ENCODE data around the gene ATAD3A.
"Not testable (repeated sequence)": the region's sequence is repeated elsewhere in the genome, so short reads cannot be mapped to it uniquely, and the experiment has no call there.

ATAD3A gene

DNA sequence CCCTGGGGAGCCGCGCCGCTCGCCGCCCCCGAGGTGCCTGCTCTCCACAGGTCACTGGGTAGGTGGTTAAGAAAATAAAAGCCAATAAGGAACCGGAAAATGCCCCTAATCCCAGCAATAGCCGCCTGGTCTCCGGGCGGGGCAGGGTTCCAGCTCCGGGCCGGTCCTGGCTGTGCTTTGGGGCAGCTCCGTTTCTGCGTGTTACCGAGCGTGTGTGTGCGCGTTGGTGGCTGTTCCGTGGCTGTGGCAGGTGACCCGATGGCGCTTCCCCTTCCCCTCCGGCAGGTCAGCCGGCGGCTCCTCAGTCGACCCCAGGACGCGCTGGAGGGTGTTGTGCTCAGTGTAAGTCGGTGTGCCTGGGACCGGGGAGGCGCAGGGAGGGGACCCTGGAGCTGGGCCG, 11.3 kb downstream of the ATAD3A start:
- not testable (repeated sequence) for DNase-seq (ENCODE audit: low spot score)

DNA sequence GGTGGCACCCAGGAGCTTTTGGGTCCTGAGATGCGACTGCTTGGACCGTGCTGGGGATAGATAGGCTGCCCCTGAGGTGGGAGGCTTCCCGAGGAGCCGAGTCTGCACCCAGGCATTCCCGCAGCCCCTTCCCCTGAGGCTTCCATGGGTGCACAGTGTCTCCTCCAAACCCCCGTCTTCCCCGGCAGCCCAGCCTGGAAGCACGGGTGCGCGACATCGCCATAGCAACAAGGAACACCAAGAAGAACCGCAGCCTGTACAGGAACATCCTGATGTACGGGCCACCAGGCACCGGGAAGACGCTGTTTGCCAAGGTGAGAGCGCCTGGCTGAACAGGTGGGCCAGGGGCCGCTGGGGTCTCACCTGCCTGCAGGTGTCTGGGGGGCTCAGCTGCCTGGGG, 11.7 kb downstream of the ATAD3A start:
- not testable (repeated sequence) for DNase-seq (ENCODE audit: low spot score)

DNA sequence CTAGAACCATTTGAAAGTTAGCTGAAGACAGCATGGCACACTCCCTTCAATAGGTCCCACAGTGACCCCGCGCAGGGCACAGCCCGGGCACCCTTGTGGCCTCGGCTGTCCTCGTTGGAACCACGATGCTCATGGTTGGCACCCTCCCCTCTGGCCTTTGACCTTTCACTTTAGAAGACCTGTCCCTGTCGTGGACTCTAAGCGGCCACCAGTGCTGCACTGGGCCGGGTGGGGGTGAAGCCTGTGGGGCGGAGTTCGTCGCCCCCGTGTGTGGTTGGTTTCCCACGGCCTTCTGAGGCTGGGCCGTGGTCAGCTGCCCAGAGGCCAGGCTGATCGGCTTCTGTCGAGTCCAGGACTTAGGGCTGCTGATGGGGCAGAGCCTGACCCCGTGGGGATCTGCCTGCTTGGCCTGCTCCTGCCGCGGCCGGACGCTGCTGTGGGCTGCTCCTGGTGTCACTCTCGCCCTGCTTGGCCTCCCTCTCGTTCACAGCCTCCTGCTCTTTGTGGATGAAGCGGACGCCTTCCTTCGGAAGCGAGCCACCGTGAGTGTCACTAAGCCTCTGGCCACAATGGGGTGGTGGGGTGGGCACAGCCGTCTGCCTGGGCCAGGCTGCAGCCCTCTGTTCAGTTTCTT, 12.9 kb downstream of the ATAD3A start:
- not testable (repeated sequence) for DNase-seq (ENCODE audit: low spot score)

GRCh38 chr1:1526476-1526875, 14.5 kb downstream of the ATAD3A start:
- DNase-seq (ENCODE audit: low spot score) = not testable (repeated sequence)

DNA sequence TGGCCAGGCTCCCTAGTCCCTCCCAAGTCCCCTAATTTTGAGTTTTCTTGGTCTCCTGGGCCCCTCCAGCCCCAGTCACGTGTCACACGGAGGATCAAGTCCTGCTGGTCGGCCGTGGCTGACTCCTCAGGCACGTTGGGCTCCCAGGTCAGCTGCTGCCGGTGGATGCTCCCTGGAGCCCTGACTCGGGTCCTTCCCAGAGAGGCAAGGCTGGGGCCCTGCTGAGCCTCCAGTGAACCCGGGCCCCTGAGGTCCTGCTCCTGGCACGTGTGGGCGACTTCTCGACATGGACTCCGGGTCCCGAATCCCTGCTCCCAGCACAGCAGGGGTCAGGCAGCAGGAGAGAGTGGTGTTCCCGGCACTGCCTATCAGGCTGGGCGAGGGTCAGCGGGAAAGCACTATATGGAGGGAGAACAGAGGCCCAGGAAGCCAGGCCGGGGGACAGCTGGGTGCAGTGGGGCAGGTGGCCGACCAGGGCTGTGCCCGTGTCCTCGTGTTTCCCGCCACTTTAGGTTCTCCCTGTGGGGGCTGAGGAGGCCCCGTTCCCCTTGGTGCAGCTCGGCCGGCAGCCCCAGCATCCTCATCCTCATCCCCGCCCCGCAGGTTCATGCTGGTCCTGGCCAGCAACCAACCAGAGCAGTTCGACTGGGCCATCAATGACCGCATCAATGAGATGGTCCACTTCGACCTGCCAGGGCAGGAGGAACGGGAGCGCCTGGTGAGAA, 15.3 kb downstream of the ATAD3A start:
- DNase-seq (ENCODE audit: low spot score) = no peak

DNA sequence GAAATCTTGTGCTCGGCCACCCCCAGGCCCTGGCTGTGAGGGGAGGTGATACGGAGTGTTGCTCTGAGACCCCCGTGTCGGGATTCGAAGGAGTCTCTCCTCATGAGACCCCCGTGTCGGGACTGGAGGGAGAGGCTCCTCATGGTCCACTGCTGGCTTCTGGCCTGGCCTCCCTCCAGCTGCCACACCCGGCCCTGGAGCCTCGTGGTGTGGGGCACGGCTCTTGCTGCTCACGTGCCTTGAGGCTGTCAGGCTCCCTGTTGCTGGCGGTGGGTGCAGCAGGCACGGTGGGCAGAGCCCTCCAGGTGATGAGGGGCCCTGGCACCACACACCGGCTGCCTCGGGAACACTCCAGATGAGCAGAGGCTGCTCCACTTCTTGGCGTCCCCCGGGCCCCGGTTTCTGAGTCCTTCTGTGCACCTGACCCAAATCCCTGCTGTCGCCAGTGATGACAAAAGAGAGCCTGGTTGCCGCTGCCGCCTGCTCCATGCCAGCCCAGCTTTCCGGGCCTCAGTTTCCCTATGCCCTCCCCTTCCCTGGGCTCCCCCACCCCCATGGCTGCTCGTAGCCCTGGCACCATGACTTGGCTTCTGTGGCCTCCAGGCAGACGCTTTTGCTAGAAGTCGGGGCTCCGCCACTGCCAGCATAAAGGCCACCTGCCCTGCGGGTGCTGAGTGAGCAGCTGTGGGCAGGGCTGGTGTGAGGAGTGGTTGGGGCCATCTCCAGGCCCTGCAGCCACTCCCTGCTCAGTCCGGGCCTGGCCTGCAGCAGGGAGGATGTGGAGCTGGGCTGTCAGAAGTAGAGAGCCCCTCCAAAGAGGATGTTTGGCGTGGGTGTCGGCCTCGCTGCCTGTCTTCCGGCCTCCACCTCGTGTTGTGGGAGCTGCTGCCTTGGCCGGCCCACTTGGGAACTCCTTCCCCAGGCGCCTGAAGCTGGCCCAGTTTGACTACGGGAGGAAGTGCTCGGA, 16.6 kb downstream of the ATAD3A start:
- no peak for DNase-seq (ENCODE audit: low spot score)

DNA sequence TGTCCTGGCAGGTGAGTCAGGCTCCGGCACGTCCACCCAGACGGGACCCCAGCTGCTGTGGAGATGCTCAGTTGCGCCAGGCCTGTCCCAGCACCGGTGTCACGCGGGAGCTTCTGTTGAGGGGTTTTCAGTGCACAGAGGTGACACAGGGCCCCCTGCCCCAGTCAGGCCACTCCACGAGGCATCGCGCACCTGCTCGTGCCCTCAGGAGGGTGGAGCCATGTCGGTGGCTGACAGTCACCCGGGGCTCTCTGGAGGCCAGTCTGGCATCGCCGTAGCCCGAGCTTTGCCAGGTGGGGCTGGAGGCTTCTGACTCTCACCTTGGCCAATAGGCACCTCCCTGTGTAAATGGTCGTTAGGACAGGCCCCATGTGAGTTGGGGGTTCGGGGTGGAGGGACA, 17.4 kb downstream of the ATAD3A start:
- DNase-seq (ENCODE audit: low spot score) = no peak

DNA sequence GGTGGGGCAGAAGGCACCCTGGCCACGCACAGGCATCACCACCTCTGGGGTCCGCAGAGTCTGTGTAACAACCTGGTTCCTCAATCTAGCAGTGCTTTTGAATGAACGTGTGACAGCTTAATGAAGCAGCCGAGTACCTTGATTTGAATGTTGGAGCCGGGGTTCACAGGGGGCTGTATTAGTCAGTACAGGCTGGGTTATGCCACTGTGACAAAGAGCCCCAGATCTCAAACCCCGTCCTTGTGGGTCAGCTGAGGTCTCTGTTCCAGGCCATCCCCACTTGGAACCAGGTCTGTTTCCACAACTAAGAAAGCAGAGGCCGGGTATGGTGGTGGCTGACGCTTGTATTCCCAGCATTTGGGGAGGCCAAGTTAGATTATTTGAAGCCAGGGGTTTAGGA, 18.0 kb downstream of the ATAD3A start:
- no peak for DNase-seq (ENCODE audit: low spot score)

DNA sequence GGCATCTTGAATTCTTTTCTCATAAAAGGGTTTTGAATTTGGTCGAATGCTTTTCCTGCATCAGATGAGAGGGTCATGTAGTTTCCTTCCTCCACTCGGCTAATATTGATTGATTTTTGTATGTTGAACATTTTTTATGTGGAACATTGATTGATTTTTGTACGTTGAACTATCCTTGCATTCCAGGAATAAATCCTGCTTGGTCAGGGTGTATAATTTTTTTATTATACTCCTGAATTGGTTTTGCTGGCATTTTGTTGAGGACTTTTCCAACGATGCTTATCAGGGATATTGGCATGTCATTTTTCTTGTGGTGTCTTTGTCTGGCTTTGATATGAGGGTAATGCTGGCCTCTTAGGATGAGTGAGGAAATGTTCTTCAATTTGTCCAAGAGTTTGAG, 20.0 kb downstream of the ATAD3A start:
- no peak for DNase-seq (ENCODE audit: low spot score)

- DNase-seq (ENCODE audit: low spot score) = not testable (repeated sequence)
Observed at GRCh38 chr1:1533176-1533893, 21.4 kb downstream of the ATAD3A start.

GRCh38 chr1:1533894-1534291, 21.9 kb downstream of the ATAD3A start:
- DNase-seq (ENCODE audit: low spot score) = not testable (repeated sequence)

DNA sequence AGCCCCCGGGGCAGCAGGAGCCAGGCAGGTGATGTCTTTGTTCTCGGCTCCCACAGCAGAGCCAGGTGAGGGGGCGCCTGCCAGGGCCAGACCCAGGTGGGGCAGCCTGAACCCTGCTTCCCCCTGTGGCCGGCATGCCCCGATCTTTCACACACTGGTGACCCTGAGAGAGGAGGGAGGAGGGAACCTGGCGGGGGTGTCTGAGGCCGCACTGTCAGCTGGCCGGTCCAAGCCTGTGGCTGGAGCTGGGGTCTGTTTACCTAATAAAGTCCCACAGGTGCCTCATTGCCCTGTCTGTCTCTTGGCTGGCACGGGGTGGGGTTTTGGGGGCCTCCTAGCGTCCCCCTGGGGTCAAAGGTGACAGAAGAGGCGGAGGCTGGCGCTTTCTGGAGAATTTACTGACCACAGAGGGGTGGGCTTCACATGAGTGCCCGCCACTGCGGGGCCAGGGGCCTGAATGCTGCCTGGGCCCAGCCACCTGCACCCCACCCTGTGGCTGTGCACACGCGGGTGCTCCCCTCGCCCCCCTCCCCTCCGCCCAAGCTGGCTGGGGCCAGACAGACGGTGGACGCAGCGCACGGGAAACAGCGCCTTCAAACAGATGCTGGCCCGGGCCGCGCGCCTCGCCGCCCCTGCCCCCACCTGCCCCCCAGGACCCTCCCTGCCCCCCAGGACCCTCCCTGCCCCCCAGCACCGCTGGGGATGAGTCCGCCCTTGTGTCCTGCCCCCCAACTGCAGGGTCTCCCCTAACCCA, 22.6 kb downstream of the ATAD3A start:
- DNase-seq (ENCODE audit: low spot score) = no peak

DNA sequence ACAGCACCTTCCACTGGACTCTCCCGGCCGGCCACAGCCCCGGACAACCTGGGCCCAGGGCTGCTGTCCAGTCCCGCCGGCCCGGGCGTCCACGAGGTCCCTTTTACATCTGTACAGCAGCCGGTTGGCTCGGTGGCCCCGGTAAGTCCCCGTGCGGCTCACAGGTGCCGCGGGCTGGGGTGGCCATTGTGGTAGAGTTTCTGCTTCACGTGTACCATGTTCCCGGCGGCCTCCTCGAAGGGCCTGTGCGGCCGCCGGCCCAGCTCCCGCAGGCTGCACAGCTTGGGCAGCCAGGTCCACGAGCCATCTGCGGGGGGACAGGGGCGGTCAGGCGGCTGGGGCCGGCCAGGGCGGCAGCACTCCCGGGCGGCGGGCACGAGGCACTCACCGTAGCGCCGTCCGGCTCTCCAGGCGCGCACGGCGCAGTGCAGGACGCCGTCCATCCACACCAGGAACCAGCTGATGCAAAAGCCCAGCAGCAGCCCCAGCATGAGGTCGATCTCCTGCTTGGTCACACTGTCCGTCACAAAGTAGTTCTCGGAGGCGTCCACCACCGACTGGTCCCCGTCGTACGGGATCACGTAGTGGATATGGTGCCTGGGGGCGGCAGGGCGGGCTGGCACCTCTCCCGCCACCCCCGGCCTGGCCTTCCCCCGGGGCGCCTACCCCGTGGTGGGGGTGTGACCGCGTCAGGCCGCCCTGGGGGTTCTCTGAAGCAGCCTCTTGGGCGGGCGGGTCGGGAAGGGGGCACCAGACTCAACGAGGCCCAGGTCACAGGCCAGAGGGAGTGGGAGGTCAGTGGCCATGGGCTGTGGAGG, 23.4 kb downstream of the ATAD3A start:
- no peak for DNase-seq (ENCODE audit: low spot score)

DNA sequence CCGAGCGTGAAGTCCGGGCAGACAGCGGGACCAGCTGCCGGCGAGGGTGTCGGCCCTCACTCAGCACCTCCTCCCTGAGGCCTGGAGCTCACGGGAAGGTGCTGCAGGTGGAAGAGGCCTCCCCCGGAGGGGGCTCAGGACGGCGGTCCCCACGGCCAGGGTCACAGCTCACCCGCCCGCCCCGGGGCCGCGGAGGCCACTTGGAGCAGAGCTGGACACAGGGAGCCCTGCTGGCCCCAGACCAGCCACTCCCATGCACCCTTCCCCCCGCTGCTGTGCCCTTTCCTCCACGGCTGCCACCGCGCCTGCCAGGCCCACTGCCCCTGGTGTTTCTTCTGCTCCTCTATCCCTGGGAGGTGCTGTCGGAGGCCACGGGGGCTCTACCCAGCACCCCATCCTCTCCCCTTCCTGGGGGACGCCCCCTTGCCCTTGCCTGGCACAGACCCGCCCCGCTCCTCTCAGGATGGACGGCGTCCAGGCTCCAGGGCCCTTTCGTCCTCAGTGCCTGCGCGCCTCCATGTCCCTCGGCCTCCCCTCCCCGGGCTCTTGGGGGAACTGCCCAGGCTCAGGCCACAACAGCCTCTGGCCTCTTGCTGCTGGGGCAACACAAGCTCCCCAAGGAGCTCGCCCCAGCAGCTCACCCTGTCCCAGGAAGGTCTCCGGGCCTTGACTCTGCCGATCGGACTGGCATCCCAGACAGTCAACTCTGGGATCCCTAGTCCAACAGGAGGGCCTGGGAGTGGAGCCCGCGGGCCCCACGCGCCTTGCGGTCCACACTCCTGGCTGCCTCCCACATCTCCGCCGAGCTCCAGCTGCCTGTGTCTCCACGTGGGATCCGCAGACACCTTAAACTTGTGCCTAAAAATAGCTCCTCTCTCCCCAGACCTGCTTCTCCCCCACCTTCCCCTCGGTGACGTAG, 24.3 kb downstream of the ATAD3A start:
- no peak for DNase-seq (ENCODE audit: low spot score)

DNA sequence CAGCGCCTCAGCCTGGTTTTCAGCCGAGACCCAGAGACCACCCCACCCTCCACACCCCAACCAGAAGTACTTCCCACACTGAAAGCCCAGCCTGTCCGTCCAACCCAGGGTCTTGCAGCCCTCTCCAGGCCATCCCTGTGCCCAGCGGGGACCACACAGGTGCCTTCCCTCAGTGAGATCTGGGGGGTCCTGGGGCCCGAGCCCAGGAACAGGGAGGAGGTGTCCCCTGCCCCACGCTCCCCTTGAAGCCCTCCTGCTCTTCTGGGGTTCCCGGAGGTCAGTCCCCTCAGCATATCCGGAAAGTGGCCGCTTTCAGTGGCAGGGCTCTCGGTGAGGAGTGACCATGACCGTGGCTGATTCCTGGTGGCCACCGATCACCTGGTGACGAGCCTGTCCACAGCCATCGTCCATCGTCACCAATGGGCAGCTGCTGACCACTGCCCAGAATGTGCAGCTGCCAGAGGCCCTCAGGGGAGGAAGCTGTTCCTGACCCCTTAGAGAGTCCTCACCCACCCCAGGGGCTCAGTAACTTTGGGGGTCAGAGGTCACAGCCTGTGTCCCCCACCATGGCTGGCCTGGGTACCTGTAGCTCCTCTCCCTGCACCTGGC, 25.1 kb downstream of the ATAD3A start:
- no peak for DNase-seq (ENCODE audit: low spot score)

- no peak for DNase-seq (ENCODE audit: low spot score)
Observed at GRCh38 chr1:1537626-1538250, 25.8 kb downstream of the ATAD3A start.

DNA sequence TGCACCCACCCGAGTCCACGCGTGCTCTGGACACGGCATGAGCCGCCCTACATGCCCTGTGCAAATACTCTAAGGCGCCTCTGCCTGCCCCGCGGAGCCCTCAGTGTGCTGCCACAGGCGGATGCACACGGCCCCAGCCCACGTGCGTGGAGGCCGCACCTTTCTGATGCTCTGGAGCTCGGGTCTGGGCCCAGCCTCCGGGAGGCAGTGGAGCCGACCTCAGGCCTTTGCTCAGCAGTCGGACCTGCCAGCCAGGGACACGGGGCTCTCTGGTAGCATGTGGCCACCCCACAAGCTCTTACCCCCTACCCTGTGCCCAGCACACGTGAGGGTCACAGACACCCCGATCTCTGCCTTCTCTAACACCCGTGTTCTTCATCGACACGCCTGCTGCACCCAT, 26.4 kb downstream of the ATAD3A start:
- DNase-seq (ENCODE audit: low spot score) = no peak

GRCh38 chr1:1538989-1539309, 27.0 kb downstream of the ATAD3A start:
- DNase-seq (ENCODE audit: low spot score) = no peak
